GM12892 (cell line): ENCODE results near the gene LAMA3.

ENCODE experiments used
- DNase-seq: peaks from one replicate; pipeline ENCODE4 v3.0.0; 2011; ENCODE audit not compliant: insufficient read length
- FAIRE-seq: peaks from 2 replicates; lab custom pipeline; 2011; peaks lifted over from hg19 to GRCh38; lab: Jason Lieb, UNC
- POLR2A ChIP-seq: IDR thresholded peaks from 2 replicates; pipeline ENCODE4 v1.6.1; 2011; ENCODE audit warnings: low read depth, low read length, control low read depth
- POLR2AphosphoS5 ChIP-seq: IDR thresholded peaks from 2 replicates; pipeline ENCODE4 v1.6.1; 2011; ENCODE audit warnings: low read depth, low read length, control low read depth
- TAF1 ChIP-seq: IDR thresholded peaks from 2 replicates; pipeline ENCODE4 v1.6.1; 2011; ENCODE audit warnings: low read depth, mild to moderate bottlenecking, control low read depth, low read length, borderline replicate concordance

LAMA3 gene

GRCh38 chr18:23765931-23766330 lies 76.7 kb downstream of the LAMA3 start:
- TF ChIP-seq POLR2A (no peak), POLR2AphosphoS5 (no peak), TAF1 (no peak)
- FAIRE-seq (no peak), DNase-seq (no peak)

GRCh38 chr18:23772327-23773024 lies 83.2 kb downstream of the LAMA3 start:
- no peak for FAIRE-seq
- no peak for DNase-seq
- TF ChIP-seq POLR2AphosphoS5 (no peak), TAF1 (no peak), POLR2A (no peak)

- FAIRE-seq = no peak
- TF ChIP-seq POLR2A (no peak), POLR2AphosphoS5 (no peak), TAF1 (no peak)
- DNase-seq = no peak
Observed at GRCh38 chr18:23776306-23776705, 87.1 kb downstream of the LAMA3 start.

GRCh38 chr18:23778828-23779227 lies 89.6 kb downstream of the LAMA3 start:
- TF ChIP-seq TAF1 (no peak), POLR2AphosphoS5 (no peak), POLR2A (no peak)
- FAIRE-seq = no peak
- no peak for DNase-seq

GRCh38 chr18:23779696-23780303 lies 90.5 kb downstream of the LAMA3 start:
- no peak for TF ChIP-seq POLR2AphosphoS5
- TF ChIP-seq POLR2A = no peak
- FAIRE-seq (no peak), DNase-seq (no peak)

GRCh38 chr18:23784832-23785245 lies 95.6 kb downstream of the LAMA3 start:
- TF ChIP-seq POLR2AphosphoS5 = no peak
- TF ChIP-seq TAF1 = no peak
- no peak for TF ChIP-seq POLR2A
- DNase-seq (no peak), FAIRE-seq (no peak)

GRCh38 chr18:23793051-23793450 lies 103.8 kb downstream of the LAMA3 start:
- DNase-seq = no peak
- no peak for FAIRE-seq
- TF ChIP-seq TAF1 (no peak), POLR2AphosphoS5 (no peak)

GRCh38 chr18:23793985-23794867 lies 105.0 kb downstream of the LAMA3 start:
- TF ChIP-seq POLR2AphosphoS5 (no peak), POLR2A (no peak), TAF1 (no peak)
- no peak for FAIRE-seq

GRCh38 chr18:23798249-23798648 lies 109.0 kb downstream of the LAMA3 start:
- DNase-seq (no peak), FAIRE-seq (no peak)
- TF ChIP-seq POLR2A (no peak), POLR2AphosphoS5 (no peak), TAF1 (no peak)

More at GRCh38 chr18:23793985-23794867, 105.0 kb downstream of the LAMA3 start:
- no peak for DNase-seq

GRCh38 chr18:23798824-23799223 lies 109.6 kb downstream of the LAMA3 start:
- FAIRE-seq (no peak), DNase-seq (no peak)
- TF ChIP-seq POLR2A = no peak
- no peak for TF ChIP-seq POLR2AphosphoS5
- no peak for TF ChIP-seq TAF1

GRCh38 chr18:23799540-23799939 lies 110.3 kb downstream of the LAMA3 start:
- TF ChIP-seq TAF1 (no peak), POLR2A (no peak), POLR2AphosphoS5 (no peak)
- no peak for FAIRE-seq
- no peak for DNase-seq
